ENCODE results near the gene PIK3R5.
"Not testable (repeated sequence)": the region's sequence is repeated elsewhere in the genome, so short reads cannot be mapped to it uniquely, and the experiment has no call there.

The PIK3R5 gene

GRCh38 chr17:8986295-8986694, 20.8 kb upstream of the PIK3R5 start:
- DNase-seq (ENCODE audit: low spot score): no peak

GRCh38 chr17:8985054-8985701, 19.7 kb upstream of the PIK3R5 start:
- DNase-seq (ENCODE audit: low spot score): no peak

GRCh38 chr17:8984225-8984624, 18.7 kb upstream of the PIK3R5 start:
- DNase-seq (ENCODE audit: low spot score): not testable (repeated sequence)

DNA sequence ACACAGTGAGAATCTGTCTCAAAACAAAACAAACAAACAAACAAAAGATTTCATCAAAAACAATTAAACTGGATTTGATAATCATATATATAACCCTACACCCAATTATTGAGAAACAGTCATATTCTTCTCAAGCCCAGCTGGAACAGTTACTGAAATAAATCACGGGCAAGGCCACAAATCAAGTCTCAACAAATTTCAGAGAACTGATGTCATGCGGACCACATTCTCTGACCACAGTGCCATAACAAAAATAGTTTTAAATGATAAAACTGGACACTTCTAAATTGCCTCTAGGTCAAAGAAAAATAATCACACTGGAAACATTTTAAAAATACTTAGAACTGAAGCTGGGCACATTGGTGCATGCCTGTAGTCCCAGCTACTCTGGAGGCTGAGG, 15.9 kb upstream of the PIK3R5 start:
- no peak for DNase-seq (ENCODE audit: low spot score)

DNA sequence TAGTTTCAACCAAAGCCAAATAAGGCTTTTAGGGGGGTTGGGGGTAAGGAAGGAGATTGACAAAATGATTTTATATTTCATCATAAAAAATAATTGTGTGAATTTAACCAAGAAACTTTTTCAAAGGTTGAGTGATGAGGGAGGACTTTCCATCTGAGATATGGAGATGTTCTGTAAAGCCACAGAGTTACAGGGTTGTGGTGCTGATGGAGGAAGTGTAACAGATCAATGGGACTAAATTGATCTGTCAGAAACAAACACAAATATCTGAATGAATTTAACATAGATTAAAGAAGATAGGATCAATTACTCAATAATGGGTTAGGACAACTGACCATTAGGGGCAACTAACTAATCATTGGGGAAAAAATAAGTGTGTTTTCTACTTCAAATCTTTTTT, 14.2 kb upstream of the PIK3R5 start:
- DNase-seq (ENCODE audit: low spot score): no peak

GRCh38 chr17:8976638-8977037, 11.1 kb upstream of the PIK3R5 start:
- DNase-seq (ENCODE audit: low spot score): no peak

DNA sequence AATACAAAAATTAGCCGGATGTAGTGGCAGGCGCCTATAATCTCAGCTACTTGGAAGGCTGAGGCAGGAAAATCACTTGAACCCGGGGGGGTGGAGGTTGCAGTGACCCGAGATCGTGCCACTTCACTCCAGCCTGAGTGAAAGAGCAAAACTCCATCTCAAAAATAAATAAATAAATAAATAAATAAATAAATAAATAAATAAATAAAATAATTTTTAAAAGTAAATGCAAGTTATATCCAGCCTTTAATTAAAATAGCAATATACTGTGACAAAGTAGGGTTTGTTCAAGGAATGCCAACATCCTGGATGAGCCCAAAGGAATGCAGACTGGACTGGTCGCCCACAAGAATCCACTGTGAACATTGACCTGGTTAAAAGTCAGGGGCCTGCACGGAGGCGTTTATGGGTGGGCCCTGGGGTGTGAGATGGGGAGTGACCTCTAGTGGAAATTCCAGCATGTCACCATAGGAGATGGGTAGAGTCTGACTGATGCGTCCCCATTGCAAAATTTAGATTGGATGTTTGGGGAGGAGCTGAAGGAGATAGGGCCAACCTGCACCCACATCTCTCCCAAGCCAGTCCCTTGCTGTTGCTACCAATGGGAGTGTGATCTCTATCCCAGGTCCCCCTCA, 9.7 kb upstream of the PIK3R5 start:
- no peak for DNase-seq (ENCODE audit: low spot score)

DNA sequence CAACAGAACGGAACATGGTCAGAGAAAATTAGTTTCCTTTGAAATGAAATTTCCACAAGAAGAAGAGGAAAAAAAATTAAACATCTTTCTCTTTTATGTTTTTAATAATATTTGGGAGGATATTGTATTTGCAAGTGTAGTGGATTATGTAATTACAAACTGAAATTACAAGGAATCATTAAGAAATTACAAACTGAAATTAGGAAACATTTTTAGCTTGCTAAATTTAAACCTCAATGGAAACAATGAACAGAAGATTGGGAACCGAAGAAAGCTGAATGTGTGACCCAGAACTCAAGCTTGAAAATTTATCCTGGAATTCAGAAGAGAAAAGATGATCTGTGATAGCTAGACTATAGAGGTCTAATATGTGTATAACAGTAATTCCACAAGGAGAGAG, 4.4 kb upstream of the PIK3R5 start:
- DNase-seq (ENCODE audit: low spot score): no peak

DNA sequence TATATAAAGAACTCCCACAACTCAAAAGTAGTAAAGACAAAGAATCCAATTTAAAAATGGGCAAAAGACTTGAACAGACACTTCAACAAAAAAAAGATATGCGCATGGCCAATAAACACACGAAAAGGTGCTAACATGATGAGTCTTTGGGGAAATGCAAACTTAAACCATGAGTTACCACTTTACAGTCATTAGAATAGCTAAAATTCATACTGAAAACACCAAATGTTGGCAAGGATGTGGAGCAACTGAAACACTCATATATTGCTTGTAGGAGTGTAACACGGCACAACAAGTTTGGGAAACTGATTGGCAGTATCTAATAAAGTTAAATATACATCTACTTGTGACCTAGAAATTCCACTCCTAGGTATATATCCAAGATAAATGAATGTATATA, 3.0 kb upstream of the PIK3R5 start:
- no peak for DNase-seq (ENCODE audit: low spot score)

- no peak for DNase-seq (ENCODE audit: low spot score)
Measured at GRCh38 chr17:8967861-8968260, 2.4 kb upstream of the PIK3R5 start.

DNA sequence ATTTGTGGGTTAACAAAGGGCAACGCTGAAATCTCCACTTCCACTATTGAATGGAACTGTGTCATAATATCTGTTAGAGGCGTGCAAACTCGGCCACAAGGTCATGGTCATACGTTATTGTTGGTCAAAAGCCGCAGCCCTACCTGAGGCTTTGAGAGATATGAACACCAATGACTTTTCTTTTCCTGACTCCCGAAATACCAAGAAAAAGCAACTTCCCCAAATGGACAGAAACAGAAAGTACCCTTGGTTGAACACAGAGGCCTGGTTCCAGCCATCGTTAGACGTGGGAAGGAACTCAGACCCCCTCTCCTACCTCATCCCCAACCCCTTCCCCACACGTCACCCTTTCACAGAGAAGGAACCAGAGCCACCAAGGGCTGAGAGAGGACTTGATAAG, 1.4 kb upstream of the PIK3R5 start:
- DNase-seq (ENCODE audit: low spot score): no peak

GRCh38 chr17:8964801-8965393, 610 bp downstream of the PIK3R5 start:
- DNase-seq (ENCODE audit: low spot score): no peak

DNA sequence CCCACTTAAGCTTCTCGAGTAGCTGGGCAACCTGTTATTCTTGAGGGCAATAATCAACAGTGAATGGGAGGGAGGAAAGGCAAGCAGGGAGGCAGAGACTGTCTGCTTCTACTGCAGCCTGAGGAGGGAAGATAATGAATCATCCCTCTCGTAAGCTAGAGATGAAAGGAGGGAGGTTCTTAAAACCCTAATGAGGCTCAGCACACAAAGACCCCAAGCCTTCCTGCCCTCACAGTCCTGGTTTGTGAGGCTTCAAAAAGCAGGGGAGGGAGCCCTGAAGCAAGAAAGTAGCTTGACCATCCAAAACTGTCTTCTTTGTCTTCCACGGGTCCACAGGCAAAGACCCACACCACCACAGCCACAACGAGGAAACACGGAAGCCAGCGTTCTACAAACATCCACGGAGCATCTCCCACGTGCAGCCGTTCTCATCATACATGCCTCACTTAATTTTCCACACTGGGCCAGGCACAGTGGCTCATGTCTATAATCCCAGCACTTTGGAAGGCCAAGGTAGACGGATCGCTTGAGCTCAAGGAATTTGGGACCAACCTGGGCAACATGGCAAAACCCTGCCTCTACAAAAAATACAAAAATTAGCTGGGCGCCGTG, 1.8 kb downstream of the PIK3R5 start:
- DNase-seq (ENCODE audit: low spot score): no peak

DNA sequence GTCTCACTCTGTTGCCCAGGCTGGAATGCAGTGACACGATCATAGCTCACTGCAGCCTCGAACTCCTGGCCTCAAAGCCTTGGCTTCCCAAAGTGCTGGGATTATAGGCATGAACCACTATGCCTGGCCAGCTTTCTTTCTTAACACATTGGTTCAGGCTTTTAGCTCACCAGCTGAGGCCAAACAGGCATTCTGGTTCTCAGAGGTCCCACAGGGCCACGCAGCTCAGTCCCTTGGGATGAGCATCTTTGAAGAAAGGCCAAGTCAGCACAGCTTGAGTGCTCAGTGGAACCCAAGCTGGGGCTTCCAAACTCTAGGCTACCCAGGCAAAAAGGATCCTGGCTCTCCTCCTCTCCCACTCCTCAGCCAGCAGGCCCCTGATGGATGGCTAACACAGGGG, 2.5 kb downstream of the PIK3R5 start:
- no peak for DNase-seq (ENCODE audit: low spot score)

GRCh38 chr17:8961829-8962228, 3.7 kb downstream of the PIK3R5 start:
- DNase-seq (ENCODE audit: low spot score): no peak

GRCh38 chr17:8960325-8961140, 5.0 kb downstream of the PIK3R5 start:
- no peak for DNase-seq (ENCODE audit: low spot score)

GRCh38 chr17:8959312-8959918, 6.1 kb downstream of the PIK3R5 start:
- no peak for DNase-seq (ENCODE audit: low spot score)

GRCh38 chr17:8957721-8958120, 7.8 kb downstream of the PIK3R5 start:
- DNase-seq (ENCODE audit: low spot score): no peak

- no peak for DNase-seq (ENCODE audit: low spot score)
Measured at GRCh38 chr17:8956465-8956902, 9.0 kb downstream of the PIK3R5 start.

GRCh38 chr17:8955021-8955959, 10.2 kb downstream of the PIK3R5 start:
- no peak for DNase-seq (ENCODE audit: low spot score)

DNA sequence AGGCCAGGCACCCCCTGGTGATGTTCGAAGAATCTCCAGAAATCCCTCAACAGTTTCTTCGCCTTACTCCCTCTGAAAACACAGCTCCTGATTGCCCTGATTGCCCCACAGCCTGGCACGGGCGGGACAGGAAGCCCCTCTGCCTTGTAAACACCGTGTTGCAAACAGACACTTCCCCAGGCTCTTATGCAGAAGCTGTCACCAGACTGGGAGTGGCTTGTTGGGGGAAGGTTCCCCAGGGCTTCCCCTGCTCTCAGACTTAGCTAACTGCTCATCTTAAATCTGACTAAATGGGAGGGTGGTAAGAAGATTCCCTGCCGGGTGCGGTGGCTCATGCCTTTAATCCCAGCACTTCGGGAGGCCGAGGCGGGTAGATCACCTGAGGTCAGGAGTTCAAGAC, 11.2 kb downstream of the PIK3R5 start:
- no peak for DNase-seq (ENCODE audit: low spot score)
